SU-DHL-6 (cell line): Measurements from ENCODE around the gene SLC22A8.
"Not testable (repeated sequence)": the region's sequence is repeated elsewhere in the genome, so short reads cannot be mapped to it uniquely, and the experiment has no call there.

Source experiments
- H2AFZ ChIP-seq: fragments of 200-600 bp; sonication (generic); 2 replicates; pipeline ENCODE4 v1.6.1; 2014; ENCODE audit warnings: low read depth, mild to moderate bottlenecking, moderate library complexity, mixed read lengths, antibody characterized with exemption, low read length; ENCODE audit not compliant: severe bottlenecking
- H3F3A ChIP-seq: fragments of 200-600 bp; shearing (Covaris generic); 2 replicates; pipeline ENCODE4 v1.6.0; 2016; ENCODE audit warnings: antibody characterized with exemption, mild to moderate bottlenecking; ENCODE audit not compliant: insufficient read depth
- H3K27ac ChIP-seq: fragments of 200-600 bp; sonication (generic); 2 replicates; pipeline ENCODE4 v1.5.1; 2016; ENCODE audit warnings: low read depth, mild to moderate bottlenecking, low read length, moderate library complexity, mixed read lengths
- H3K27me3 ChIP-seq: fragments of 200-600 bp; sonication (generic), shearing (Covaris generic); 2 replicates; pipeline ENCODE4 v1.6.0; 2014; ENCODE audit warnings: mild to moderate bottlenecking, low read length
- H3K36me3 ChIP-seq: fragments of 200-600 bp; sonication (generic); 2 replicates; pipeline ENCODE4 v1.6.1; 2014; ENCODE audit warnings: mild to moderate bottlenecking, low read length, mixed read lengths
- H3K4me2 ChIP-seq: fragments of 300-600, 200-600 bp; shearing (Covaris generic), sonication (generic); 2 replicates; pipeline ENCODE4 v1.6.0; 2014; ENCODE audit warnings: low read length, low read depth, mild to moderate bottlenecking; ENCODE audit not compliant: poor library complexity, severe bottlenecking
- H3K4me3 ChIP-seq: fragments of 200-600 bp; sonication (generic); 2 replicates; pipeline ENCODE4 v1.5.1; 2014; ENCODE audit warnings: antibody characterized with exemption, low read length, mild to moderate bottlenecking, mixed read lengths; ENCODE audit not compliant: insufficient read depth, poor library complexity, severe bottlenecking
- H3K79me2 ChIP-seq: fragments of 200-600 bp; sonication (generic); 2 replicates; pipeline ENCODE4 v1.6.1; 2014; ENCODE audit warnings: mild to moderate bottlenecking, low read length, moderate library complexity; ENCODE audit not compliant: insufficient read depth
- H3K9ac ChIP-seq: fragments of 200-600 bp; sonication (generic); 2 replicates; pipeline ENCODE4 v1.7.0; 2014; ENCODE audit warnings: mild to moderate bottlenecking, low read length
- H3K9me2 ChIP-seq: fragments of 200-600 bp; sonication (generic); replicated peaks from 2 replicates; pipeline ENCODE4 v1.6.1; 2014; ENCODE audit warnings: low read length; ENCODE audit not compliant: insufficient read depth
- H3K9me3 ChIP-seq: fragments of 200-600 bp; sonication (generic); 2 replicates; pipeline ENCODE4 v1.6.1; 2014; ENCODE audit warnings: low read length, mixed read lengths; ENCODE audit not compliant: insufficient read depth
- H4K20me1 ChIP-seq: fragments of 200-600 bp; sonication (generic); 2 replicates; pipeline ENCODE4 v1.6.1; 2014; ENCODE audit warnings: low read depth, mild to moderate bottlenecking, antibody characterized with exemption, low read length, moderate library complexity, mixed read lengths
- EZH2phosphoT487 ChIP-seq: fragments of 200-600 bp; sonication (generic), shearing (Covaris generic); conservative IDR thresholded peaks from 2 replicates; pipeline ENCODE4 v1.6.1; 2018; ENCODE audit warnings: mild to moderate bottlenecking, antibody characterized with exemption, low read length, moderate library complexity, mixed read lengths
- TF ChIP-seq, protein P1 (sequence below): fragments of 200-600 bp; sonication (generic); IDR thresholded peaks from one replicate; pipeline ENCODE4 v1.5.1; 2017; ENCODE audit warnings: antibody characterized with exemption, mild to moderate bottlenecking, low read length, moderate library complexity; ENCODE audit not compliant: insufficient read depth, poor library complexity, severe bottlenecking

The SLC22A8 gene, protein sequence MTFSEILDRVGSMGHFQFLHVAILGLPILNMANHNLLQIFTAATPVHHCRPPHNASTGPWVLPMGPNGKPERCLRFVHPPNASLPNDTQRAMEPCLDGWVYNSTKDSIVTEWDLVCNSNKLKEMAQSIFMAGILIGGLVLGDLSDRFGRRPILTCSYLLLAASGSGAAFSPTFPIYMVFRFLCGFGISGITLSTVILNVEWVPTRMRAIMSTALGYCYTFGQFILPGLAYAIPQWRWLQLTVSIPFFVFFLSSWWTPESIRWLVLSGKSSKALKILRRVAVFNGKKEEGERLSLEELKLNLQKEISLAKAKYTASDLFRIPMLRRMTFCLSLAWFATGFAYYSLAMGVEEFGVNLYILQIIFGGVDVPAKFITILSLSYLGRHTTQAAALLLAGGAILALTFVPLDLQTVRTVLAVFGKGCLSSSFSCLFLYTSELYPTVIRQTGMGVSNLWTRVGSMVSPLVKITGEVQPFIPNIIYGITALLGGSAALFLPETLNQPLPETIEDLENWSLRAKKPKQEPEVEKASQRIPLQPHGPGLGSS

DNA sequence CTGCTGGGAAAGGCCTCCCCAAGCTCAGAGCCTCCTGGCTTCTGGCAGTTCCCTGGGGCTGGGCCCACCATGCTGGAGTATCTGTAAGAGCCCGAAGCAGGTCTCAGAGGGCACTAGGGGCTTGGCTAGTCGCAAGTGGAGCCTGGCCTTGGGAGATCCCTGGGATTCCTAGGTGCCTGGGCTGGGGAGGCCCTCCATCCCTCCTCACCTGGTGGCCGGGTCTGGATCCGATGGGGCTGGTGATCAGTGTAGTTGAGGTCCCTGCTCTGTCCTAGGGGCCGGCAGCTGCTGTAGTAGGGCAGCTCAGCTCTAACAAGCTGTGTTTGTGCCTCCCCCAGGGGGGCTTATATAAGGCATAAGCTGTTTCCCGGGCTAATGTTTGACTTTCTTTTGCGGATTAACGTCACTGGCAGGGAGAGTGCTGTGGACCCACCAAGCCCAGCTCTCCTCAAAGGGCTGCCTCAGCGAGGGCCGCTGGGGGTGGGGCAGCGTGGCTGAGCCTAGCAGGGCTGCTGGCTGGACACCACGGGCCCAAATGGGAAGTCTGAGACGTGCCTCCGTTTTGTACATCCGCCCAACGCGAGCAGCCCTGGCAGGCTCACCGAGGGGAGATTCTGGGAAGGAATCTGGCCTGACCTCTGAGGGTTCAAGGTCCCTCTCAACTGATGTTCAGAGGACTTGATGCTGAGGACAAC is at the start of gene SLC22A8:
Gene SLC22A8 (minus strand): TSS at position 321 of the 695 bp plus-strand sequence. CDS start 883 bp downstream, outside the sequence.
- Histone ChIP-seq H3K9me3 (no peaks in the 10 kb centered on the region), H3K4me3 (no peak within 1 kb of the TSS), H3K27me3 (no peaks in the 10 kb centered on the region), H3K4me2 (no peak within 1 kb of the TSS), H3K27ac (no peak within 1 kb of the TSS), H3K36me3 (no peaks in the 10 kb centered on the region), H3K9ac (no peak within 1 kb of the TSS), H4K20me1 (no peaks in the 10 kb centered on the region), H3K9me2 (no peaks in the 10 kb centered on the region), H3F3A (no peaks in the 10 kb centered on the region), H3K79me2 (no peaks in the 10 kb centered on the region), H2AFZ (no peak within 1 kb of the TSS)
- TF ChIP-seq EZH2phosphoT487 = no peak
- TF ChIP-seq, protein P1, sequence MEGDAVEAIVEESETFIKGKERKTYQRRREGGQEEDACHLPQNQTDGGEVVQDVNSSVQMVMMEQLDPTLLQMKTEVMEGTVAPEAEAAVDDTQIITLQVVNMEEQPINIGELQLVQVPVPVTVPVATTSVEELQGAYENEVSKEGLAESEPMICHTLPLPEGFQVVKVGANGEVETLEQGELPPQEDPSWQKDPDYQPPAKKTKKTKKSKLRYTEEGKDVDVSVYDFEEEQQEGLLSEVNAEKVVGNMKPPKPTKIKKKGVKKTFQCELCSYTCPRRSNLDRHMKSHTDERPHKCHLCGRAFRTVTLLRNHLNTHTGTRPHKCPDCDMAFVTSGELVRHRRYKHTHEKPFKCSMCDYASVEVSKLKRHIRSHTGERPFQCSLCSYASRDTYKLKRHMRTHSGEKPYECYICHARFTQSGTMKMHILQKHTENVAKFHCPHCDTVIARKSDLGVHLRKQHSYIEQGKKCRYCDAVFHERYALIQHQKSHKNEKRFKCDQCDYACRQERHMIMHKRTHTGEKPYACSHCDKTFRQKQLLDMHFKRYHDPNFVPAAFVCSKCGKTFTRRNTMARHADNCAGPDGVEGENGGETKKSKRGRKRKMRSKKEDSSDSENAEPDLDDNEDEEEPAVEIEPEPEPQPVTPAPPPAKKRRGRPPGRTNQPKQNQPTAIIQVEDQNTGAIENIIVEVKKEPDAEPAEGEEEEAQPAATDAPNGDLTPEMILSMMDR = no peak

DNA sequence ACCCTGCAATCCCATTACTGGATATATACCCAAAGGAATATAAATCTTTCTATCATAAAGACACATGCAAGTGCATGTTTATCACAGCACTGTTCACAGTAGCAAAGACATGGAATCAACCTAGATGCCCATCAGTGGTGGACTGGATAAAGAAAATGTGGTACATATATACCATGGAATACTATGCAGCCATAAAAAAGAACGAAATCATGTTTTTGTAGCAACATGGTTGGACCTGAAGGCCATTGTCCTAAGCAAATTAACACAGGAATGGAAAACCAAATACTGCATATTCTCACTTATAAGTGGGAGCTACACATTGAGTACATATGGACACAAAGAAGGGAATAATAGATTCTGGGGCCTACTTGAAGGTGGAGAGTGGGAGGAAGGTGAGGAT is 30.6 kb upstream of the SLC22A8 start:
- H3K27ac ChIP-seq, H3K9me3 ChIP-seq, H3K36me3 ChIP-seq, H4K20me1 ChIP-seq, H3K27me3 ChIP-seq, H3K4me3 ChIP-seq, H3F3A ChIP-seq, H3K9me2 ChIP-seq, H2AFZ ChIP-seq, H3K4me2 ChIP-seq, H3K9ac ChIP-seq, H3K79me2 ChIP-seq: not testable (repeated sequence)

DNA sequence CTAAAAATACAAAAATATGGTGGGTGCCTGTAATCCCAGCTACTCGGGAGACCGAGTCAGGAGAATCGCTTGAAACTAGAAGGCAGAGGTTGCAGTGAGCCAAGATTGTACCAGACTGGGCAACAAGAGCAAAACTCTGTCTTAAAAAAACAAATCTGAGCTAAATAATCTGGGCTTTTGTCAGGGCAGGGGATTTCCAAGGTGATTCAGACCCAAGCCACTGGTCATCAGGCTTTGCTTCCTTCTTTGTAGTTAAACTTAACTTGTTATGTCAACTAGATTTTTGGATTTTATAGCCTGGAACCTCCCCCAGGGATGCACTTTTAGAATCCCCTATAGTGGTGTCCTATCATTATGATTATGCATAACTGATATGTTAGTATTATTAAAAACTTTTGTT is 27.0 kb upstream of the SLC22A8 start:
- no peaks in the 10 kb centered on the region for H3K9me3 ChIP-seq
- H4K20me1 ChIP-seq = no peaks in the 10 kb centered on the region
- no peaks in the 10 kb centered on the region for H3F3A ChIP-seq
- no peak for TF ChIP-seq EZH2phosphoT487
- TF ChIP-seq, protein P1 = no peak
- H3K9ac ChIP-seq = no peak overlapping the region
- no peaks in the 10 kb centered on the region for H3K27me3 ChIP-seq
- no peak overlapping the region for H2AFZ ChIP-seq
- H3K9me2 ChIP-seq = no peaks in the 10 kb centered on the region
- no peaks in the 10 kb centered on the region for H3K79me2 ChIP-seq
- H3K27ac ChIP-seq = no peak overlapping the region
- H3K4me3 ChIP-seq = no peak overlapping the region
- H3K4me2 ChIP-seq = no peak overlapping the region
- no peaks in the 10 kb centered on the region for H3K36me3 ChIP-seq

DNA sequence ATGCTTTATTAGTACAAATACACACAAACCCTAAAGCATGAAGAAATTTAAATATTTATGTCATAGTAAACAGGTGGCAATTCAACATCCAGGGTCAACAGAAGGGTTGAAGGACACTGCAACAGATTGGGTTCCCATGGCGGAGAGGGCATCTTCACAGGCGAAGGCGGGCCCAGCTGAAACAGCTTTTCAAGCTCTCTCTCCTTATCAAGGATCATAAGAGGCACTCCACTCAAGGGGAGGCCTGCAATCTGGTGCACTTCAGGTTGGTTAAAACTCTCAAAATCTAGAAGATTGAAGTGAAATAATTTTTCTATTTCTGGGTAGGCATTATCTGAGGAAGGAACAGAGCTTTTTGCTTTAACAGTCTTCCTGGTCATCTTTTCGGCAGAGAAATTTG is 16.8 kb upstream of the SLC22A8 start:
- no peak overlapping the region for H3K4me2 ChIP-seq
- TF ChIP-seq EZH2phosphoT487 = no peak
- TF ChIP-seq, protein P1 = no peak
- no peak overlapping the region for H3K27ac ChIP-seq
- H2AFZ ChIP-seq = no peak overlapping the region
- H3K9me2 ChIP-seq = no peaks in the 10 kb centered on the region
- no peaks in the 10 kb centered on the region for H3K79me2 ChIP-seq
- no peaks in the 10 kb centered on the region for H3K27me3 ChIP-seq
- H3K36me3 ChIP-seq = no peaks in the 10 kb centered on the region
- no peaks in the 10 kb centered on the region for H4K20me1 ChIP-seq
- H3K9me3 ChIP-seq = no peaks in the 10 kb centered on the region
- no peak overlapping the region for H3K4me3 ChIP-seq
- H3K9ac ChIP-seq = no peak overlapping the region
- no peaks in the 10 kb centered on the region for H3F3A ChIP-seq
